Measurements from ENCODE around the gene POMT2.
A peak's percentile ranks its signal among the peaks of the same experiment; 100 is the strongest.

Gene POMT2

GRCh38 chr14:77316195-77316505, 4.5 kb downstream of the POMT2 start:
- no peak for TF ChIP-seq ZFX (IDR thresholded peaks at IDR 0.05)
- peak; percentile 65 for TF ChIP-seq CTCF (conservative IDR thresholded peaks at IDR 0.05)
- no peak overlapping the region for H3K27ac ChIP-seq

GRCh38 chr14:77314539-77315457, 5.9 kb downstream of the POMT2 start:
- H3K27ac ChIP-seq, result peak overlapping the region; percentile 47; the same call in 1 of the 2 replicates
- no peak for TF ChIP-seq CTCF (conservative IDR thresholded peaks at IDR 0.05)
- TF ChIP-seq ZFX (IDR thresholded peaks at IDR 0.05), result no peak

- H3K27ac ChIP-seq, result peak overlapping the region; percentile 47
These were observed 6.6 kb downstream of the POMT2 start for GRCh38 chr14:77314043-77314442.

GRCh38 chr14:77313371-77313770, 7.3 kb downstream of the POMT2 start:
- TF ChIP-seq ZFX (IDR thresholded peaks at IDR 0.05), result no peak
- TF ChIP-seq CTCF (conservative IDR thresholded peaks at IDR 0.05), result no peak
- H3K27ac ChIP-seq, result peak overlapping the region; percentile 47

More at GRCh38 chr14:77314043-77314442, 6.6 kb downstream of the POMT2 start:
- no peak; the same call in 1 of the 2 replicates for TF ChIP-seq CTCF (conservative IDR thresholded peaks at IDR 0.05)
- no peak for TF ChIP-seq ZFX (IDR thresholded peaks at IDR 0.05)

- TF ChIP-seq CTCF (conservative IDR thresholded peaks at IDR 0.05) (no peak), ZFX (IDR thresholded peaks at IDR 0.05) (no peak)
- no peak overlapping the region for H3K27ac ChIP-seq
These were observed 9.5 kb downstream of the POMT2 start for GRCh38 chr14:77311217-77311616.

- TF ChIP-seq CTCF (conservative IDR thresholded peaks at IDR 0.05) (no peak), ZFX (IDR thresholded peaks at IDR 0.05) (no peak)
- H3K27ac ChIP-seq, result no peak overlapping the region
These were observed 10.7 kb downstream of the POMT2 start for GRCh38 chr14:77310026-77310425.

DNA sequence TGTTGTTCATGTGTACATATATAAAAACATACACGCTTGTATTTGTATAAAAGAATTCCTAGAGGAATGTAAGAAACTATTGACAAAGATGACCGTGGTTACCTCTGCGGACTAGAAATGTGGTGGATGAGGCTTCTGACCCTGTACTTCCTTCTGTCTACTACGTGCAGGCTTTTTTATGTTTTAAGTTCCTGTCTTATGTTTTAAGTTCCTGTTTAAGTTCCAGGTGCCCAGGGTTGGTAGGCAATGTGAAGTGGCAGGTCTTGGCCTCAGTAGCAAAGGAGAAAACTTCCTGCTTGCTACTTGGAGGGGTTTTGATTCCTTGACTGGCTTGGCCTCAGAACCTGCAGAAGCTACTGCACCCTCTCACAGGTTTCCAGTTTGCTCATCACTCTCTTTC, 11.6 kb downstream of the POMT2 start:
- H3K27ac ChIP-seq, result no peak overlapping the region
- TF ChIP-seq CTCF (conservative IDR thresholded peaks at IDR 0.05) (no peak), ZFX (IDR thresholded peaks at IDR 0.05) (no peak)
